ENCODE measurements around the gene B4GALNT1. TPM values are rescaled to one million over a fixed set of nuclear protein-coding genes. Genes with fewer than 3 reads are reported as not detected.

Gene B4GALNT1
- total and polyA plus RNA-seq, 10 of the 15 experiments (the other 5 are each of a cell fraction or from before 2014, with no cell fraction given) = 0.01 to 0.38 (median 0.14) TPM; not detected in 3

DNA sequence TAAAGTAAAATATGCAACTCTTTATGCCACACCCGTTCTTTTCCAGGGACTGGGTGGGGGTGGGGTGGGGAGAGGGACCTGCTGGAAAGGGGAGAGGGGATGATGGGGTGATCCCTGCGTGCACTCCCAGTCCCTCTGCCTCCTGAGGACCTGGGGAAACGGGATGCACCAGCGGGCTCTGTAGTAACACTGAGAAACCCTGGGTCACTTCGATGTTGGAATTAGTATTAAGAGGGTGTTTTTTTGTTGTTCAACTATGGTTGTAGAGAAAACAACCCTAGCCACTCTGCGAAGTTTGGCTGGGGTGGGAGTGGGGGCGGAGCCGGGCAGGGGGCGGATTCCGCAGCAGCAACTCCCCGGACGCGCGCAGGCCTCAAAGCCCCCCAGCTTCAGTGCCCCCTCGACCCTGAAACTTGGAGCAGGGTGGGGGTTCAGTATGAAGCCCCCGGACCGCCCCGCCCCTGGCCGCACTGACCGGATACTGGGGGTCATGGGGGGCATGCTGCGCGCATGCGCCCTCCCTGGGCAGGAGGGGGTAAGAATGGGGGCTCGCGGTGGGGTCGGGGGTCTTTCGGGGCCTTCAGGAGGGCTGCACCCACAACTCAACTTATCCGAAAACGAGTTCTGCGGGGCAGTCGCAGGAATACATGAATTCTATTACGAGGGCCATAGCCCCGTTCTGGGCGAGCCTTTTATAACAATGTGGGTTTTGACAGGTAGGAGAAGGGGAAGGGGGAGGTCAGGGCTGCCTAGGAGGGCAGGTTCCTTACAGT, 23.0 kb downstream of the B4GALNT1 start:
- Histone ChIP-seq H4K20me1 (ENCODE audit: control insufficient read depth, insufficient read depth) (no peaks in the 10 kb centered on the region), H3K4me2 (ENCODE audit: control insufficient read depth, insufficient read depth) (no peak overlapping the region), H3K4me3 (no peak overlapping the region), H2AFZ (ENCODE audit: control insufficient read depth, low read depth, low read length) (no peak overlapping the region), H3K9me3 (replicated peaks; ENCODE audit: control insufficient read depth, insufficient read depth, low read length) (no peaks in the 10 kb centered on the region), H3K27me3 (replicated peaks in 1 of 2; ENCODE audit: control insufficient read depth in 2 of 2, insufficient read depth in 2 of 2, low read length in 1 of 2) (no peaks in the 10 kb centered on the region), H3K9ac (ENCODE audit: control insufficient read depth, insufficient read depth, low read length) (no peak overlapping the region), H3K27ac (ENCODE audit: control insufficient read depth, insufficient read depth) (no peak overlapping the region), H3K36me3 (ENCODE audit: control insufficient read depth in 2 of 2, insufficient read depth in 2 of 2, low read length in 1 of 2) (no peaks in the 10 kb centered on the region; a peak in 1 of 4 replicates), H3K79me2 (ENCODE audit: control insufficient read depth, insufficient read depth, low read length) (no peaks in the 10 kb centered on the region), H3K4me1 (ENCODE audit: control insufficient read depth, insufficient read depth, low read length) (peaks cover 10% of the 10 kb centered on the region)
- no TSS peak for BruUV-seq (replicated peaks)
- FAIRE-seq (no peak), ATAC-seq (no peak), DNase-seq (ENCODE audit: low read depth, low spot score) (no peak)
- TF ChIP-seq LARP7 (IDR thresholded peaks at IDR 0.05) (no peak), SPI1 (IDR thresholded peaks at IDR 0.05; ENCODE audit: borderline replicate concordance, insufficient read depth, low read depth, low read length) (no peak), ZBTB40 (IDR thresholded peaks at IDR 0.05; ENCODE audit: borderline replicate concordance) (no peak), ZNF622 (IDR thresholded peaks at IDR 0.05) (no peak)
- in situ Hi-C loops (cut with MboI) = no loop called here
- intact Hi-C loops (cut with micrococcal nuclease; ENCODE audit: unreplicated experiment) = no loop called here
- ChIA-PET CTCF (no interaction called here), SMC1A (ENCODE audit: uncharacterized antibody, unreplicated experiment) (no interaction called here), POLR2A (no interaction called here), RAD21 (ENCODE audit: unreplicated experiment) (interaction anchor here (0.6 kb wide), 1 partner anchor 31 kb away, joined by 4 read pairs; no protein-coding TSS in a partner anchor)
- 52% methylated on average over 28 of the region's 34 CpGs for WGBS (ENCODE audit: insufficient coverage, insufficient replicate concordance, low lambda C conversion rate, missing lambda C conversion rate)
